SK-N-SH (cell line): ENCODE measurements around the gene NEURL2. TPM values are rescaled to one million over a fixed set of nuclear protein-coding genes. Genes with fewer than 3 reads are reported as not detected.

Experiments
- CTCF ChIA-PET: fragments of 300-600, 350-600 bp; formaldehyde crosslinking; extraction: SDS; loops from one replicate; lab custom pipeline; 2021; lab: Yijun Ruan, JAX
- POLR2A ChIA-PET: fragments of 350-600 bp; sonication (Branson Sonifier 250); formaldehyde crosslinking; extraction: SDS; loops from one replicate; lab custom pipeline; 2020; ENCODE audit warnings: antibody characterized with exemption, inconsistent platforms; lab: Yijun Ruan, JAX
- DNase-seq: peaks from one replicate; pipeline ENCODE4 v3.0.0; 2012
- H2AFZ ChIP-seq: fragments of 200-600 bp; sonication (generic); 2 replicates; pipeline ENCODE4 v1.8.1; 2016; ENCODE audit warnings: antibody characterized with exemption, mild to moderate bottlenecking, low read depth
- H3F3A ChIP-seq: fragments of 200-600 bp; sonication (generic); replicated peaks from 2 replicates; pipeline ENCODE3; 2016; ENCODE audit warnings: antibody characterized with exemption, mild to moderate bottlenecking; ENCODE audit not compliant: insufficient read depth
- H3K27ac ChIP-seq, 2 experiments: fragments of 200-500 bp in 1 of 2; fragments of 200-600 bp in 1 of 2; sonication (Bioruptor generic) in 1 of 2; sonication (generic), shearing (Covaris generic) in 1 of 2; 2 replicates each; pipeline versions ENCODE4 v1.5.1 to v1.6.1; 2014 to 2016; ENCODE audit warnings: low read depth in 2 of 2, inconsistent platforms in 1 of 2, low read length in 1 of 2, mild to moderate bottlenecking in 1 of 2, mixed read lengths in 1 of 2
- H3K27me3 ChIP-seq: fragments of 200-600 bp; sonication (generic), shearing (Covaris generic); 2 replicates; pipeline ENCODE4 v1.6.1; 2016; ENCODE audit warnings: mixed run types; ENCODE audit not compliant: insufficient read depth
- H3K36me3 ChIP-seq, 2 experiments: fragments of 200-500 bp in 1 of 2; fragments of 200-600 bp in 1 of 2; sonication (Bioruptor generic) in 1 of 2; sonication (generic) in 1 of 2; replicated peaks in 1 of 2; 2 replicates each; pipeline versions ENCODE3 to v1.5.1; 2014 to 2016; ENCODE audit warnings: low read length in 1 of 2, mild to moderate bottlenecking in 1 of 2; ENCODE audit not compliant: insufficient read depth in 2 of 2, control insufficient read depth in 1 of 2
- H3K4me1 ChIP-seq, 2 experiments: fragments of 200-500 bp in 1 of 2; fragments of 200-600 bp in 1 of 2; sonication (Bioruptor generic) in 1 of 2; sonication (generic), shearing (Covaris generic) in 1 of 2; 2 replicates each; pipeline versions ENCODE4 v1.5.1 to v1.6.1; 2014 to 2016; ENCODE audit warnings: low read depth in 1 of 2, low read length in 1 of 2, mixed run types in 1 of 2; ENCODE audit not compliant: insufficient read depth in 2 of 2, control insufficient read depth in 1 of 2
- H3K4me2 ChIP-seq: fragments of 200-600 bp; sonication (generic), shearing (Covaris generic); 2 replicates; pipeline ENCODE4 v1.6.1; 2017; ENCODE audit warnings: mixed run types
- H3K4me3 ChIP-seq, 2 experiments: fragments of 200-500 bp in 1 of 2; fragments of 200-600 bp in 1 of 2; sonication (Bioruptor generic) in 1 of 2; sonication (generic), shearing (Covaris generic) in 1 of 2; 2 replicates each; pipeline versions ENCODE4 v1.5.1 to v1.8.1; 2014 to 2016; ENCODE audit warnings: low read depth in 2 of 2, inconsistent platforms in 1 of 2, low read length in 1 of 2, mild to moderate bottlenecking in 1 of 2, mixed read lengths in 1 of 2, moderate library complexity in 1 of 2
- H3K79me2 ChIP-seq: fragments of 200-600 bp; sonication (generic); 2 replicates; pipeline ENCODE4 v1.8.1; 2017; ENCODE audit warnings: mild to moderate bottlenecking; ENCODE audit not compliant: insufficient read depth
- H3K9ac ChIP-seq: fragments of 200-600 bp; sonication (generic); 2 replicates; pipeline ENCODE4 v1.6.1; 2017; ENCODE audit warnings: mixed run types
- H3K9me2 ChIP-seq: fragments of 200-600 bp; sonication (generic); 2 replicates; pipeline ENCODE4 v1.6.1; 2017; ENCODE audit warnings: mixed run types
- H3K9me3 ChIP-seq: fragments of 200-600 bp; sonication (generic); 2 replicates; pipeline ENCODE4 v1.6.1; 2017; ENCODE audit warnings: mixed run types, mild to moderate bottlenecking, moderate library complexity
- H4K20me1 ChIP-seq: fragments of 200-600 bp; sonication (generic); 2 replicates; pipeline ENCODE4 v1.6.1; 2017; ENCODE audit warnings: mild to moderate bottlenecking, mixed run types; ENCODE audit not compliant: insufficient read depth
- CHD2 ChIP-seq: fragments of 150-350 bp; IDR thresholded peaks from 2 replicates; pipeline ENCODE4 v1.6.1; 2018; ENCODE audit warnings: low read length; ENCODE audit not compliant: partially characterized antibody
- EZH2phosphoT487 ChIP-seq: fragments of 200-600 bp; sonication (generic); IDR thresholded peaks from 2 replicates; pipeline ENCODE4 v1.6.1; 2017; ENCODE audit warnings: low read depth, mixed run types, mild to moderate bottlenecking, antibody characterized with exemption, moderate library complexity, borderline replicate concordance
- RCOR1 ChIP-seq: fragments of 150-350 bp; IDR thresholded peaks from 2 replicates; pipeline ENCODE4 v1.6.1; 2017; ENCODE audit warnings: antibody characterized with exemption, low read length
- RXRA ChIP-seq: IDR thresholded peaks from 2 replicates; pipeline ENCODE4 v1.4.0; 2012; ENCODE audit warnings: low read depth, mild to moderate bottlenecking, borderline replicate concordance
- TAF1 ChIP-seq: IDR thresholded peaks from 2 replicates; pipeline ENCODE4 v1.6.1; 2012; ENCODE audit warnings: low read depth, mild to moderate bottlenecking, low read length, moderate library complexity, borderline replicate concordance
- TEAD4 ChIP-seq: IDR thresholded peaks from 2 replicates; pipeline ENCODE4 v1.4.0; 2012; ENCODE audit warnings: mild to moderate bottlenecking, borderline replicate concordance; ENCODE audit not compliant: insufficient read depth
- WGBS: methylation state at CpG from one replicate; pipeline ENCODE4 v1.1.6; 2017; ENCODE audit warnings: low lambda C conversion rate; 5-methylcytosine and 5-hydroxymethylcytosine counted together
- polyA plus RNA-seq, 3 experiments: library from polyadenylated mRNA; depleted of rRNA; stranded (reverse); fragments of >200 nt; gene quantifications; 2 replicates each; pipeline ENCODE4 v1.2.3, GENCODE V29; 2012
- TF ChIP-seq, protein P1 (sequence below): IDR thresholded peaks from 2 replicates; pipeline ENCODE4 v1.6.1; 2012; ENCODE audit warnings: mild to moderate bottlenecking, low read depth, low read length, moderate library complexity
- TF ChIP-seq, protein P2 (sequence below): IDR thresholded peaks from 2 replicates; pipeline ENCODE4 v1.4.0; 2012; ENCODE audit warnings: low read depth, borderline replicate concordance
- TF ChIP-seq, protein P3 (sequence below): IDR thresholded peaks from 2 replicates; pipeline ENCODE4 v1.4.0; 2012; ENCODE audit warnings: low read depth, borderline replicate concordance
- TF ChIP-seq, protein P4 (sequence below): fragments of 200-600 bp; sonication (generic); IDR thresholded peaks from 2 replicates; pipeline ENCODE4 v1.6.1; 2017; ENCODE audit warnings: antibody characterized with exemption, mild to moderate bottlenecking, moderate library complexity
- TF ChIP-seq, protein P5 (sequence below): IDR thresholded peaks from 2 replicates; pipeline ENCODE4 v1.4.0; 2012; ENCODE audit warnings: low read depth

Gene NEURL2
- polyA plus RNA-seq, 1 of the 3 experiments (the other 2 are of a cell fraction): 3.5 TPM

DNA sequence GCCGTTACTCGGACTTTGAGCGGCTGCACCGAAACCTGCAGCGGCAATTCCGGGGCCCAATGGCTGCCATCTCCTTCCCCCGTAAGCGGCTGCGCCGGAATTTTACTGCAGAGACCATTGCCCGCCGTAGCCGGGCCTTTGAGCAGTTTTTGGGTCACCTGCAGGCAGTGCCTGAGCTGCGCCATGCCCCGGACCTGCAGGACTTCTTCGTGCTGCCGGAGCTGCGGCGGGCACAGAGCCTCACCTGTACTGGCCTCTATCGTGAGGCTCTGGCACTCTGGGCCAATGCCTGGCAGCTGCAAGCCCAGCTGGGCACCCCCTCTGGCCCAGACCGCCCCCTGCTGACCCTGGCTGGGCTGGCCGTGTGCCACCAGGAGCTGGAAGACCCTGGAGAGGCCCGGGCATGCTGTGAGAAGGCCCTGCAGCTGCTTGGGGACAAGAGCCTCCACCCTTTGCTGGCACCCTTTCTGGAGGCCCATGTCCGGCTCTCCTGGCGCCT, 50.3 kb downstream of the NEURL2 start:
- POLR2A ChIA-PET: interaction anchor here (0.9 kb wide), 1 partner anchor 15 kb away, joined by 3 read pairs; no protein-coding TSS in a partner anchor
- peaks cover 0 to 9% of the 10 kb centered on the region in 2 experiments; a peak in 2 of 4 replicates for H3K4me1 ChIP-seq
- no peak for DNase-seq
- no peak overlapping the region for H3K4me3 ChIP-seq
- no peak overlapping the region for H3K9ac ChIP-seq
- H3K36me3 ChIP-seq: peaks cover 23 to 46% of the 10 kb centered on the region in 2 experiments
- no peak overlapping the region for H3K4me2 ChIP-seq
- no peaks in the 10 kb centered on the region for H3K9me2 ChIP-seq
- H3K27me3 ChIP-seq: no peaks in the 10 kb centered on the region
- peaks cover 7% of the 10 kb centered on the region for H3K79me2 ChIP-seq
- no peaks in the 10 kb centered on the region for H3F3A ChIP-seq
- H3K27ac ChIP-seq: no peak overlapping the region
- no peak overlapping the region for H2AFZ ChIP-seq
- H3K9me3 ChIP-seq: no peaks in the 10 kb centered on the region
- CTCF ChIA-PET: interaction anchor here (1.3 kb wide), 1 partner anchor 797 kb away, joined by 3 read pairs; no protein-coding TSS in a partner anchor
- TF ChIP-seq, protein P1, sequence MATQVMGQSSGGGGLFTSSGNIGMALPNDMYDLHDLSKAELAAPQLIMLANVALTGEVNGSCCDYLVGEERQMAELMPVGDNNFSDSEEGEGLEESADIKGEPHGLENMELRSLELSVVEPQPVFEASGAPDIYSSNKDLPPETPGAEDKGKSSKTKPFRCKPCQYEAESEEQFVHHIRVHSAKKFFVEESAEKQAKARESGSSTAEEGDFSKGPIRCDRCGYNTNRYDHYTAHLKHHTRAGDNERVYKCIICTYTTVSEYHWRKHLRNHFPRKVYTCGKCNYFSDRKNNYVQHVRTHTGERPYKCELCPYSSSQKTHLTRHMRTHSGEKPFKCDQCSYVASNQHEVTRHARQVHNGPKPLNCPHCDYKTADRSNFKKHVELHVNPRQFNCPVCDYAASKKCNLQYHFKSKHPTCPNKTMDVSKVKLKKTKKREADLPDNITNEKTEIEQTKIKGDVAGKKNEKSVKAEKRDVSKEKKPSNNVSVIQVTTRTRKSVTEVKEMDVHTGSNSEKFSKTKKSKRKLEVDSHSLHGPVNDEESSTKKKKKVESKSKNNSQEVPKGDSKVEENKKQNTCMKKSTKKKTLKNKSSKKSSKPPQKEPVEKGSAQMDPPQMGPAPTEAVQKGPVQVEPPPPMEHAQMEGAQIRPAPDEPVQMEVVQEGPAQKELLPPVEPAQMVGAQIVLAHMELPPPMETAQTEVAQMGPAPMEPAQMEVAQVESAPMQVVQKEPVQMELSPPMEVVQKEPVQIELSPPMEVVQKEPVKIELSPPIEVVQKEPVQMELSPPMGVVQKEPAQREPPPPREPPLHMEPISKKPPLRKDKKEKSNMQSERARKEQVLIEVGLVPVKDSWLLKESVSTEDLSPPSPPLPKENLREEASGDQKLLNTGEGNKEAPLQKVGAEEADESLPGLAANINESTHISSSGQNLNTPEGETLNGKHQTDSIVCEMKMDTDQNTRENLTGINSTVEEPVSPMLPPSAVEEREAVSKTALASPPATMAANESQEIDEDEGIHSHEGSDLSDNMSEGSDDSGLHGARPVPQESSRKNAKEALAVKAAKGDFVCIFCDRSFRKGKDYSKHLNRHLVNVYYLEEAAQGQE: no peak
- TF ChIP-seq TAF1 (no peak), RCOR1 (no peak), CHD2 (no peak), EZH2phosphoT487 (no peak), TEAD4 (no peak), RXRA (no peak)
- TF ChIP-seq, protein P2, sequence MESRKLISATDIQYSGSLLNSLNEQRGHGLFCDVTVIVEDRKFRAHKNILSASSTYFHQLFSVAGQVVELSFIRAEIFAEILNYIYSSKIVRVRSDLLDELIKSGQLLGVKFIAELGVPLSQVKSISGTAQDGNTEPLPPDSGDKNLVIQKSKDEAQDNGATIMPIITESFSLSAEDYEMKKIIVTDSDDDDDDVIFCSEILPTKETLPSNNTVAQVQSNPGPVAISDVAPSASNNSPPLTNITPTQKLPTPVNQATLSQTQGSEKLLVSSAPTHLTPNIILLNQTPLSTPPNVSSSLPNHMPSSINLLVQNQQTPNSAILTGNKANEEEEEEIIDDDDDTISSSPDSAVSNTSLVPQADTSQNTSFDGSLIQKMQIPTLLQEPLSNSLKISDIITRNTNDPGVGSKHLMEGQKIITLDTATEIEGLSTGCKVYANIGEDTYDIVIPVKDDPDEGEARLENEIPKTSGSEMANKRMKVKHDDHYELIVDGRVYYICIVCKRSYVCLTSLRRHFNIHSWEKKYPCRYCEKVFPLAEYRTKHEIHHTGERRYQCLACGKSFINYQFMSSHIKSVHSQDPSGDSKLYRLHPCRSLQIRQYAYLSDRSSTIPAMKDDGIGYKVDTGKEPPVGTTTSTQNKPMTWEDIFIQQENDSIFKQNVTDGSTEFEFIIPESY: no peak
- TF ChIP-seq, protein P3, sequence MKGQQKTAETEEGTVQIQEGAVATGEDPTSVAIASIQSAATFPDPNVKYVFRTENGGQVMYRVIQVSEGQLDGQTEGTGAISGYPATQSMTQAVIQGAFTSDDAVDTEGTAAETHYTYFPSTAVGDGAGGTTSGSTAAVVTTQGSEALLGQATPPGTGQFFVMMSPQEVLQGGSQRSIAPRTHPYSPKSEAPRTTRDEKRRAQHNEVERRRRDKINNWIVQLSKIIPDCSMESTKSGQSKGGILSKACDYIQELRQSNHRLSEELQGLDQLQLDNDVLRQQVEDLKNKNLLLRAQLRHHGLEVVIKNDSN: no peak
- TF ChIP-seq, protein P4, sequence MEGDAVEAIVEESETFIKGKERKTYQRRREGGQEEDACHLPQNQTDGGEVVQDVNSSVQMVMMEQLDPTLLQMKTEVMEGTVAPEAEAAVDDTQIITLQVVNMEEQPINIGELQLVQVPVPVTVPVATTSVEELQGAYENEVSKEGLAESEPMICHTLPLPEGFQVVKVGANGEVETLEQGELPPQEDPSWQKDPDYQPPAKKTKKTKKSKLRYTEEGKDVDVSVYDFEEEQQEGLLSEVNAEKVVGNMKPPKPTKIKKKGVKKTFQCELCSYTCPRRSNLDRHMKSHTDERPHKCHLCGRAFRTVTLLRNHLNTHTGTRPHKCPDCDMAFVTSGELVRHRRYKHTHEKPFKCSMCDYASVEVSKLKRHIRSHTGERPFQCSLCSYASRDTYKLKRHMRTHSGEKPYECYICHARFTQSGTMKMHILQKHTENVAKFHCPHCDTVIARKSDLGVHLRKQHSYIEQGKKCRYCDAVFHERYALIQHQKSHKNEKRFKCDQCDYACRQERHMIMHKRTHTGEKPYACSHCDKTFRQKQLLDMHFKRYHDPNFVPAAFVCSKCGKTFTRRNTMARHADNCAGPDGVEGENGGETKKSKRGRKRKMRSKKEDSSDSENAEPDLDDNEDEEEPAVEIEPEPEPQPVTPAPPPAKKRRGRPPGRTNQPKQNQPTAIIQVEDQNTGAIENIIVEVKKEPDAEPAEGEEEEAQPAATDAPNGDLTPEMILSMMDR: no peak
- TF ChIP-seq, protein P5, sequence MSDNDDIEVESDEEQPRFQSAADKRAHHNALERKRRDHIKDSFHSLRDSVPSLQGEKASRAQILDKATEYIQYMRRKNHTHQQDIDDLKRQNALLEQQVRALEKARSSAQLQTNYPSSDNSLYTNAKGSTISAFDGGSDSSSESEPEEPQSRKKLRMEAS: no peak
- TF ChIP-seq, all 33 proteins: peak for 0
- WGBS: 95% methylated on average over 17 of the region's 25 CpGs
- no peaks in the 10 kb centered on the region for H4K20me1 ChIP-seq

Other genes with a start within 250 kb of the NEURL2 start
- gene WFDC11, start 221.0 kb downstream of the NEURL2 start, polyA plus RNA-seq (2012; rRNA removed): not detected in 2 replicates
- gene WFDC13, start 189.2 kb downstream of the NEURL2 start, polyA plus RNA-seq (2012; rRNA removed): not detected in 2 replicates
- not detected in 2 replicates for gene WFDC10B, start 186.2 kb downstream of the NEURL2 start, polyA plus RNA-seq (2012; rRNA removed)
- not detected in 2 replicates for gene SPINT4, start 168.9 kb downstream of the NEURL2 start, polyA plus RNA-seq (2012; rRNA removed)
- gene WFDC3, start 99.3 kb downstream of the NEURL2 start, polyA plus RNA-seq (2012; rRNA removed): 0.76 and 0.97 TPM in 2 replicates
- 60.0 and 65.8 TPM in 2 replicates for gene DNTTIP1, start 99.3 kb downstream of the NEURL2 start, polyA plus RNA-seq (2012; rRNA removed)
- gene UBE2C, start 78.6 kb downstream of the NEURL2 start, polyA plus RNA-seq (2012; rRNA removed): 82.8 and 115 TPM in 2 replicates
- 0.57 and 1.1 TPM in 2 replicates for gene TNNC2, start 63.9 kb downstream of the NEURL2 start, polyA plus RNA-seq (2012; rRNA removed)
- gene SNX21, start 57.4 kb downstream of the NEURL2 start, polyA plus RNA-seq (2012; rRNA removed): 20.6 and 22.1 TPM in 2 replicates
- 48.4 and 54.8 TPM in 2 replicates for gene ACOT8, start 33.8 kb downstream of the NEURL2 start, polyA plus RNA-seq (2012; rRNA removed)
- 2.3 and 2.9 TPM in 2 replicates for gene ZSWIM3, start 33.6 kb downstream of the NEURL2 start, polyA plus RNA-seq (2012; rRNA removed)
- 1.8 and 2.8 TPM in 2 replicates for gene ZSWIM1, start 10.0 kb downstream of the NEURL2 start, polyA plus RNA-seq (2012; rRNA removed)
- 1.3 and 2.9 TPM in 2 replicates for gene SPATA25, start 3.6 kb downstream of the NEURL2 start, polyA plus RNA-seq (2012; rRNA removed)
- gene CTSA, start 127 bp upstream of the NEURL2 start, polyA plus RNA-seq (2012; rRNA removed): 338 and 363 TPM in 2 replicates
- 114 and 154 TPM in 2 replicates for gene PLTP, start 20.9 kb upstream of the NEURL2 start, polyA plus RNA-seq (2012; rRNA removed)
- gene PCIF1, start 43.5 kb upstream of the NEURL2 start, polyA plus RNA-seq (2012; rRNA removed): 18.2 and 23.1 TPM in 2 replicates
- gene ZNF335, start 81.0 kb upstream of the NEURL2 start, polyA plus RNA-seq (2012; rRNA removed): 8.5 and 11.7 TPM in 2 replicates
- gene MMP9, start 117.7 kb upstream of the NEURL2 start, polyA plus RNA-seq (2012; rRNA removed): 0.18 and 0.23 TPM in 2 replicates
- 8.5 and 19.9 TPM in 2 replicates for gene SLC12A5, start 138.0 kb upstream of the NEURL2 start, polyA plus RNA-seq (2012; rRNA removed)
- gene NCOA5, start 198.8 kb upstream of the NEURL2 start, polyA plus RNA-seq (2012; rRNA removed): 18.6 and 20.4 TPM in 2 replicates
- gene CD40, start 227.1 kb upstream of the NEURL2 start, polyA plus RNA-seq (2012; rRNA removed): not detected in 2 replicates